Muscle layer of colon (tissue), 2 donors: ENCODE data around the gene PCDHB7.
"Not testable (repeated sequence)": the region's sequence is repeated elsewhere in the genome, so short reads cannot be mapped to it uniquely, and the experiment has no call there.

Experiments used
- H3K27ac ChIP-seq: one replicate; pipeline ENCODE4 v1.7.0; 2013; ENCODE audit warnings: low read depth, mild to moderate bottlenecking, low read length, moderate library complexity
- H3K27me3 ChIP-seq, 2 donors: one replicate each; pipeline ENCODE4 v1.7.0; 2013; ENCODE audit warnings: low read length in 2 of 2, mild to moderate bottlenecking in 2 of 2; ENCODE audit not compliant: insufficient read depth in 2 of 2, control insufficient read depth in 1 of 2
- H3K36me3 ChIP-seq: one replicate; pipeline ENCODE4 v1.7.0; 2013; ENCODE audit warnings: mild to moderate bottlenecking, low read length; ENCODE audit not compliant: insufficient read depth
- H3K4me1 ChIP-seq: one replicate; pipeline ENCODE4 v1.7.0; 2013; ENCODE audit warnings: mild to moderate bottlenecking, low read length; ENCODE audit not compliant: insufficient read depth
- H3K4me3 ChIP-seq, 2 donors: one replicate each; pipeline ENCODE4 v1.7.0; 2013; ENCODE audit warnings: low read length in 2 of 2, low read depth in 1 of 2, mild to moderate bottlenecking in 1 of 2, moderate library complexity in 1 of 2
- H3K9ac ChIP-seq: one replicate; pipeline ENCODE4 v1.7.0; 2013; ENCODE audit warnings: low read length
- H3K9me3 ChIP-seq: one replicate; pipeline ENCODE4 v1.7.0; 2013; ENCODE audit warnings: mild to moderate bottlenecking, low read length
- donor health status: abdominal sarcoma.
- donor health status: Adenocarcinoma of cecum.

Gene PCDHB7

DNA sequence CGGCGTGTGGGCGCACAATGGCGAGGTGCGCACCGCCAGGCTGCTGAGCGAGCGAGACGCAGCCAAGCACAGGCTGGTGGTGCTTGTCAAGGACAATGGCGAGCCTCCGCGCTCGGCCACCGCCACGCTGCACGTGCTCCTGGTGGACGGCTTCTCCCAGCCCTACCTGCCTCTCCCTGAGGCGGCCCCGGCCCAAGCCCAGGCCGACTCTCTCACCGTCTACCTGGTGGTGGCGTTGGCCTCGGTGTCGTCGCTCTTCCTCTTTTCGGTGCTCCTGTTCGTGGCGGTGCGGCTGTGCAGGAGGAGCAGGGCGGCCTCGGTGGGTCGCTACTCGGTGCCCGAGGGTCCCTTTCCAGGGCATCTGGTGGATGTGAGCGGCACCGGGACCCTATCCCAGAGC lies 20.3 kb upstream of the PCDHB7 start:
- not testable (repeated sequence) for H3K9ac ChIP-seq, H3K36me3 ChIP-seq, H3K27ac ChIP-seq, H3K27me3 ChIP-seq, H3K4me3 ChIP-seq, H3K4me1 ChIP-seq
- peaks cover 32% of the 10 kb centered on the region for H3K9me3 ChIP-seq

DNA sequence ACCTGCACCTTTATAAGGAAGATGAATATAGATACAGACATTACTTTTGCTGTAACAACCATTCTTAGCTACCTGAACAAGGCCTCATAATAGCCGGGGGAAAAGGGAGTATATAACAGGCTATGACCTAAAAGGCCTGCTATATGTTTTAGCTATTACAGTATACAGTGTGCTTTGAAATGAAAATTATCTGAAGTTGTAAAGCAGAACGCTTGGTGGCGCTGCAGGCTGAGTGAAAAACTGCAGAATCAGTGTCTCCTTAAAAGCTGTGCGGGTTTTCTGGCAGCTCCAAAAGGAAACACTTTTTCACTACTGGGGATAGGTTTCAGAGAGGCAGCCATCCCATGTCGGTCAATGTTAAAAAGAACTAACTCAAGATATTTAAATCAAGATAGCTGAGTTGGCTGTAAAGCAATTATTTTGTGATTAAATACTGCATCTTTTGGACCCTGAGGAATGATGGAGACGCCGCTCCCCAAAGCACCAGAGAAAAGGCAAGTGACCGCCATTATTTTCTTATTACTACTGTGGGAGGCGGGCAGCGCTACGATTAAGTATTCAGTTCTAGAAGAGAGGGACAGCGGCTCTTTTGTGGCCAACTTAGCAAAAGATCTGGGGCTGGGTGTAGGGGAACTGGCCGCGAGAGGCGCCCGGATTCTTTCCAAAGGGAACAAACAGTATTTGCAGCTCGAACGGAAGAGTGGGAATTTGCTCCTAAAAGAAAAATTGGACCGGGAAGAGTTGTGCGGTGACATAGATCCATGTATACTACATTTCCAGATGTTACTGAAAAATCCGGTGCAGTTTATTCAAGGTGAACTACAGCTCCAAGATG lies 16.7 kb upstream of the PCDHB7 start:
- Histone ChIP-seq H3K4me3 (no peak overlapping the region), H3K36me3 (no peaks in the 10 kb centered on the region), H3K9me3 (peaks cover 27% of the 10 kb centered on the region), H3K27ac (no peak overlapping the region), H3K27me3 (no peaks in the 10 kb centered on the region), H3K4me1 (no peaks in the 10 kb centered on the region), H3K9ac (no peak overlapping the region)

DNA sequence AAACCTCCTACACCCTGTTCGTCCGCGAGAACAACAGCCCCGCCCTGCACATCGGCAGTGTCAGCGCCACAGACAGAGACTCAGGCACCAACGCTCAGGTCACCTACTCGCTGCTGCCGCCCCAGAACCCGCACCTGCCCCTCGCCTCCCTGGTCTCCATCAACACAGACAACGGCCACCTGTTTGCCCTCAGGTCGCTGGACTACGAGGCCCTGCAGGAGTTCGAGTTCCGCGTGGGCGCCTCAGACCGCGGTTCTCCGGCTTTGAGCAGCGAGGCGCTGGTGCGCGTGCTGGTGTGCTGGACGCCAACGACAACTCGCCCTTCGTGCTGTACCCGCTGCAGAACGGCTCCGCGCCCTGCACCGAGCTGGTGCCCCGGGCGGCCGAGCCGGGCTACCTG lies 15.1 kb upstream of the PCDHB7 start:
- H3K4me3 ChIP-seq, H3K4me1 ChIP-seq, H3K27me3 ChIP-seq, H3K36me3 ChIP-seq, H3K27ac ChIP-seq, H3K9ac ChIP-seq: not testable (repeated sequence)
- H3K9me3 ChIP-seq = peaks cover 19% of the 10 kb centered on the region

DNA sequence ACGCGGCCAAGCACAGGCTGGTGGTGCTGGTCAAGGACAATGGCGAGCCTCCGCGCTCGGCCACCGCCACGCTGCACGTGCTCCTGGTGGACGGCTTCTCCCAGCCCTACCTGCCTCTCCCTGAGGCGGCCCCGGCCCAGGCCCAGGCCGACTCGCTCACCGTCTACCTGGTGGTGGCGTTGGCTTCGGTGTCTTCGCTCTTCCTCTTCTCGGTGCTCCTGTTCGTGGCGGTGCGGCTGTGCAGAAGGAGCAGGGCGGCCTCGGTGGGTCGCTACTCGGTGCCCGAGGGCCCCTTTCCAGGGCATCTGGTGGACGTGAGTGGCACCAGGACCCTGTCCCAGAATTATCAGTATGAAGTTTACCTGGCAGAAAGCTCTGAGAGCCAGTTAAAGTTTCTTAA lies 14.5 kb upstream of the PCDHB7 start:
- not testable (repeated sequence) for H3K27ac ChIP-seq, H3K36me3 ChIP-seq, H3K4me3 ChIP-seq, H3K9ac ChIP-seq, H3K4me1 ChIP-seq, H3K27me3 ChIP-seq
- H3K9me3 ChIP-seq = peaks cover 19% of the 10 kb centered on the region

DNA sequence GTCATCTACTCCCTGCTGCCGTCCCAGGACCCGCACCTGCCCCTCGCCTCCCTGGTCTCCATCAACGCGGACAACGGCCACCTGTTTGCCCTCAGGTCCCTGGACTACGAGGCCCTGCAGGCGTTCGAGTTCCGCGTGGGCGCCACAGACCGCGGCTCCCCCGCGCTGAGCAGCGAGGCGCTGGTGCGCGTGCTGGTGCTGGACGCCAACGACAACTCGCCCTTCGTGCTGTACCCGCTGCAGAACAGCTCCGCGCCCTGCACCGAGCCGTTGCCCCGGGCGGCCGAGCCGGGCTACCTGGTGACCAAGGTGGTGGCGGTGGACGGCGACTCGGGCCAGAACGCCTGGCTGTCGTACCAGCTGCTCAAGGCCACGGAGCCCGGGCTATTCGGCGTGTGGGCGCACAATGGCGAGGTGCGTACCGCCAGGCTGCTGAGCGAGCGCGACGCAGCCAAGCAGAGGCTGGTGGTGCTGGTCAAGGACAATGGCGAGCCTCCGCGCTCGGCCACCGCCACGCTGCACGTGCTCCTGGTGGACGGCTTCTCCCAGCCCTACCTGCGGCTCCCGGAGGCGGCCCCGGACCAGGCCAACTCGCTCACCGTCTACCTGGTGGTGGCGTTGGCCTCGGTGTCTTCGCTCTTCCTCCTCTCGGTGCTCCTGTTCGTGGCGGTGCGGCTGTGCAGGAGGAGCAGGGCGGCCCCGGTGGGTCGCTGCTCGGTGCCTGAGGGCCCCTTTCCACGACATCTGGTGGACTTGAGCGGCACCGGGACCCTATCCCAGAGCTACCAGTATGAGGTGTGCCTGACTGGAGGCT lies 2.1 kb downstream of the PCDHB7 start:
- not testable (repeated sequence) for H3K9ac ChIP-seq, H3K27ac ChIP-seq, H3K27me3 ChIP-seq, H3K4me1 ChIP-seq, H3K4me3 ChIP-seq, H3K36me3 ChIP-seq
- peaks cover 25% of the 10 kb centered on the region for H3K9me3 ChIP-seq

DNA sequence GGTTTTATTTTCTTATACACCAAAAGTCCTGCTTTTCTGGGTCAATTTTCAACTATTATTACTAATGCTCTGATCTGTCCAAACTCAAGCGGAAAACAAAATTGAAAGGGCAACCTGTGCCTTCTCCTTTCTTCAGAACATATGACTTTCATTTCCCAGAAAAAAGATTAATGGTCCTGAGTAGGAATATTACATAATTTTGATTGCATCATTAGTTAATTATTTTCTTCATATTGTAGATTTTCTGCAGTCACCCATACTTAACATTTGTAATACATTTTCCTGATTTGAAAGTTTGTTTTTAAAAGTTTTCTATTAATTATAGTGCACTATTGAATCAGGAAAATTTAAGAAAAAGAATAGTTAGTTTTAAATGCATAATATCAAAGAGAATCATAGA lies 3.5 kb downstream of the PCDHB7 start:
- H3K27ac ChIP-seq = no peak overlapping the region
- no peaks in the 10 kb centered on the region for H3K4me1 ChIP-seq
- H3K4me3 ChIP-seq = no peak overlapping the region
- H3K36me3 ChIP-seq = no peaks in the 10 kb centered on the region
- H3K9me3 ChIP-seq = peaks cover 25% of the 10 kb centered on the region
- H3K9ac ChIP-seq = no peak overlapping the region
- peaks cover 0 to 4% of the 10 kb centered on the region in 2 donors for H3K27me3 ChIP-seq

DNA sequence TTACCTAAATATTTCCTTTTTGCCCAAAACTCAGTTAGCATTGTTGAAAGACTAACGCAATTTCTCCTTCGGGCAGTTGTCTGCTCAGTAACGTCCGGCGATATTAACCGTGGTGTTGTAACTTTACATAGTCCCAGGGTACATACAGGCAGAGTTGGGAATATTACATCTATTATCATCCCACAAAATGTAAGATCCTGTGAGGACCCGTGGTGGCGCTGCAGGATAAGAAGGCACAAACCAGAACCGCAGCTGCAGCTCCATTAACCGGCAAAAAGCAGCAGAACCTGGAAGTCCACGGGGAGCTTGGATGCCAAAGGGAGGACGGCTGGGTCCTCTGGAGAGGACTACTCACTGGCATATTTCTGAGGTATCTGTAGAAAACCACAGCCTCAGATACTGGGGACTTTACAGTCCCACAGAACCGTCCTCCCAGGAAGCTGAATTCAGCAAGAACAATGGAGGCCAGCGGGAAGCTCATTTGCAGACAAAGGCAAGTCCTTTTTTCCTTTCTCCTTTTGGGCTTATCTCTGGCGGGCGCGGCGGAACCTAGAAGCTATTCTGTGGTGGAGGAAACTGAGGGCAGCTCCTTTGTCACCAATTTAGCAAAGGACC lies 5.2 kb downstream of the PCDHB7 start, which contains the start of gene PCDHB8:
TSS of gene PCDHB8 (plus strand) at position 214 of the 615 bp plus-strand sequence. CDS start at position 459, 245 bp downstream.
- H3K27ac ChIP-seq, H3K4me1 ChIP-seq, H3K4me3 ChIP-seq, H3K9ac ChIP-seq, H3K27me3 ChIP-seq, H3K36me3 ChIP-seq: not testable (repeated sequence)
- peaks cover 28% of the 10 kb centered on the region for H3K9me3 ChIP-seq

DNA sequence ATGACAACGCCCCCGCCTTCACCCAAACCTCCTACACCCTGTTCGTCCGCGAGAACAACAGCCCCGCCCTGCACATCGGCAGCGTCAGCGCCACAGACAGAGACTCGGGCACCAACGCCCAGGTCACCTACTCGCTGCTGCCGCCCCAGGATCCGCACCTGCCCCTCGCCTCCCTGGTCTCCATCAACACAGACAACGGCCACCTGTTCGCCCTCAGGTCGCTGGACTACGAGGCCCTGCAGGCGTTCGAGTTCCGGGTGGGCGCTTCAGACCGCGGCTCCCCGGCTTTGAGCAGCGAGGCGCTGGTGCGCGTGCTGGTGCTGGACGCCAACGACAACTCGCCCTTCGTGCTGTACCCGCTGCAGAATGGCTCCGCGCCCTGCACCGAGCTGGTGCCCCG lies 6.9 kb downstream of the PCDHB7 start:
- H3K9me3 ChIP-seq = peaks cover 25% of the 10 kb centered on the region
- H3K36me3 ChIP-seq, H3K27me3 ChIP-seq, H3K4me3 ChIP-seq, H3K27ac ChIP-seq, H3K4me1 ChIP-seq, H3K9ac ChIP-seq: not testable (repeated sequence)

DNA sequence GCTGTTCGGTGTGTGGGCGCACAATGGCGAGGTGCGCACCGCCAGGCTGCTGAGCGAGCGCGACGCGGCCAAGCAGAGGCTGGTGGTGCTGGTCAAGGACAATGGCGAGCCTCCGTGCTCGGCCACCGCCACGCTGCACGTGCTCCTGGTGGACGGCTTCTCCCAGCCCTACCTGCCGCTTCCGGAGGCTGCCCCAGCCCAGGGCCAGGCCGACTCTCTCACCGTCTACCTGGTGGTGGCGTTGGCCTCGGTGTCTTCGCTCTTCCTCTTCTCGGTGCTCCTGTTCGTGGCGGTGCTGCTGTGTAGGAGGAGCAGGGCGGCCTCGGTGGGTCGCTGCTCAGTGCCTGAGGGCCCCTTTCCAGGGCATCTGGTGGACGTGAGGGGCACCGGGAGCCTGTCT lies 7.4 kb downstream of the PCDHB7 start:
- not testable (repeated sequence) for H3K27me3 ChIP-seq, H3K4me1 ChIP-seq, H3K4me3 ChIP-seq, H3K27ac ChIP-seq, H3K9ac ChIP-seq, H3K36me3 ChIP-seq
- H3K9me3 ChIP-seq = peaks cover 27% of the 10 kb centered on the region

DNA sequence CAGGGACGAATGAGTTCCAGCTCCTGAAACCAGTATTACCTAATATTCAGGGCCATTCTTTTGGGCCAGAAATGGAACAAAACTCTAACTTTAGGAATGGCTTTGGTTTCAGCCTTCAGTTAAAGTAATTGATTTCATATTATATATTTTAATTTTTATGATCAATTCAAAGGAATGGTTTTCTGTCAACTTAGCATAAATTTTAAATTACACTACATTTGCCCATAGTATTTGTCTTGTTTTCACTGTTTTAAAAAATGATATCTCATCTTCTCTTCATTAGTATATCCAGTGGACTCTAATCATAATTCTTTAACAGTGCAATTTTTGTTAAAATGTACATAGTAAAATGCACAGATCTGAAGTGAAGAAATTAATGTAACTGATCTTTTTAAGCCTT lies 7.9 kb downstream of the PCDHB7 start:
- Histone ChIP-seq H3K27ac (no peak overlapping the region), H3K27me3 (no peaks in the 10 kb centered on the region), H3K4me3 (no peak overlapping the region), H3K9ac (no peak overlapping the region), H3K36me3 (no peaks in the 10 kb centered on the region), H3K9me3 (peaks cover 24% of the 10 kb centered on the region), H3K4me1 (no peaks in the 10 kb centered on the region)

DNA sequence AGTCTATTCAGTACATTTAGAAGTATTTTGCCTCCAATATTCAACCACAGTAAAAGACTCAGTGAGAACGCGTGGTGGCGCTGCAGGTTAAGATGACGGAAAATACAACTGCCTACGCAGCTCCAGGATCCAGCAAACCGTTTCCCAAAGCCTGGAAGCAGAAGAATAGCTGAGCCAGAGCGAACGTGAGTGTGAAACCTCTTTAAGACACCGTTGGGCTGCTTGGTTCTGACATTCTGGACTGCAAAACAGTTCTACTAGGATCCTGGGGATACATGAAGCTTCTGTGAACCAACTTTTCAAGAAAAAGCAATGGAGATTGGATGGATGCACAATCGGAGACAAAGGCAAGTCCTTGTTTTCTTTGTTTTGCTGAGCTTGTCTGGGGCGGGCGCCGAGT lies 9.8 kb downstream of the PCDHB7 start, which contains the start of gene PCDHB16:
TSS of gene PCDHB16 (plus strand) at position 140 of the 400 bp plus-strand sequence. CDS start at position 313, 173 bp downstream.
- Histone ChIP-seq H3K9ac (no peak within 1 kb of the TSS), H3K36me3 (no peaks in the 10 kb centered on the region), H3K4me3 (peak within 1 kb of the TSS in 1 of 2 donors; percentile 28), H3K27ac (no peak within 1 kb of the TSS), H3K27me3 (no peaks in the 10 kb centered on the region), H3K4me1 (no peaks in the 10 kb centered on the region), H3K9me3 (peaks cover 24% of the 10 kb centered on the region)
